ENCODE data around the gene AKAP8L.

DNA sequence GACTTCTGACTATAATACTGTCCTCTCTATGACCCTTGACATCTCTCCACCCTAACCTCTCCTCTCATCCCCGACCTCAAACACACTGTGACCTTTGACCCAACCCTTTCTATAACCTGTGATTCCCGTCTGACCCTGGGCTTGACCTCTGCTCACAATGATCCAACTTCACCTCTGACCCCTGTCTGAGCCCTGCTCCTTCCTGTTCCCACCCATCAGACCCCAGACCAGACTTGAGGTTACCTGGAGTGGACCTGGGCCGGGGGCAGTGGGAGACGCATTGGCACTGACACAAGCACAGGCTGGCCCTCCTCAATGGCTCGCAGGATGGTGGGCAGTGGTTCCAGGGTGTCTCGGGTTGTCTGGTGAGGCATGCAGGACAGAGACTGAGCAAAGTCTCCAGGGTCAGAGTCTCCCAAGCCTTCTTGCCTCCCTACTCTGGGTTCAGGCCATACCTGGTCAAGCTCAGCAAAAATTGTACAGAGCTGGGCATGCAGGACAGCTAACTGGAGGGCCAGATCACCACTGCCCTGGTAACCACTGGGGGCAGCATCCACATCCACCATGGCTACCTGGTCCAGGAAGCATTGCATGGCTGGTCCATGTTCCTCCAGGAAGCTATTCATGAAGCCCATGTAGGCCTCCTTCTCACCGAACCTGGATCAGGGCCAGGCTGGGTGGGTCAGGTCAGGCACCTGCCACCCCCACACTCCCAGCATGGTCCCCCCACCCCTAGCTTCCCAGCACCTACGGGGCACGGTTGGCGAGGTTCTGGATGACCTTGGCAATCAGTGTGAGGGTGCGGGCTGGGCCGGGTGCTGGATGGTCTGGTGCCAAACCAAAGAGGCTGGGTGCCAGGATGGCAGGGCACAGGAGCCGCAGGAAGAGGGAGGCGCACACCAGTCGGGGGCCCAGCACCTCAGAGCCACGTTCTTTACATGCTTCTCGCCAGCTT is 35.4 kb upstream of the AKAP8L start:
- no peak for TF ChIP-seq EZH2 (IDR thresholded peaks at IDR 0.05)
- no peak for TF ChIP-seq POLR2AphosphoS5 (IDR thresholded peaks at IDR 0.05; ENCODE audit: borderline replicate concordance, low read depth, low read length)
- TF ChIP-seq FOXP2 (optimal IDR thresholded peaks at IDR 0.05; ENCODE audit: control extremely low read depth, extremely low read length, insufficient read depth): no peak
